ENCODE results near the gene ATP6AP1.

Gene ATP6AP1

DNA sequence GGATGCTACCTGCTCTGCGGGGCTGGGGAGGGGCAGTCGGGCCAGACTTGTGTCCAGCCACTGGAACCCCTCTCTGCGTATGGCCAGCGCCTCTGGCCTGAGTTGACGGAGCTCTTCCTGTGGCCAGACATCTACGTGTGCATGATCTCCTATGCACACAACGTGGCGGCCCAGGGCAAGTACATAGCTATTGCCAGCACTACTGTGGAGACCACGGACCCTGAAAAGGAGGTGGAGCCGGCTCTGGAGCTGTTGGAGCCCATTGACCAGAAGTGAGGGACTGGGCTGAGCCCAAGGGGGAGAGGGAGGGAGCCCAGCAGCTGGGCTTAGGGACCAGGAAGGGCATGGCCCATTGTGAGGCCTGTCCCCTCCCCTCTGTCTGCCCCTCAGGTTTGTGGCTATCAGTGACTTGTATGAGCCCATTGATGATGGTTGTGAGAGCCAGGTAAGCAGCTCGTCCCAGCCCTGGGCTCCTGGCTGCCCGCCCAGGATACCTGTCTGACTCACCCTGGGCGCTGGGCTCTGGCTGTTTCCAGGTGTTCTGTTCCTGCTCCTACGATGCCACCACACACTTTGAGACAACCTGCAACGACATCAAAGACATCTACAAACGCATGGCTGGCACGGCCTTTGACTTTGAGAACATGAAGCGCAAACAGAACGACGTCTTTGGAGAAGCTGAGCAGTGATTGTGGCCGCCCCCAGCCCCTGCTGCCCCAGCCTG is 13.7 kb downstream of the ATP6AP1 start:
- peaks cover 6% of the 10 kb centered on the region for H3K4me1 ChIP-seq (ENCODE audit: insufficient read depth, low read length, poor library complexity, severe bottlenecking)
- TF ChIP-seq EZH2phosphoT487 (IDR thresholded peaks at IDR 0.05; ENCODE audit: borderline replicate concordance) (no peak), CTCF (conservative IDR thresholded peaks at IDR 0.05; ENCODE audit: low read length) (no peak)
- H3K27me3 ChIP-seq (ENCODE audit: insufficient read depth, low read length, poor library complexity, severe bottlenecking), result no peaks in the 10 kb centered on the region
- no peak overlapping the region for H3K4me2 ChIP-seq (ENCODE audit: low read depth, low read length, poor library complexity, severe bottlenecking)
- H3K4me3 ChIP-seq (ENCODE audit: low read length, poor library complexity, severe bottlenecking), result no peak overlapping the region
- peaks cover 46% of the 10 kb centered on the region for H3K79me2 ChIP-seq (ENCODE audit: insufficient read depth, low read length)
- no peaks in the 10 kb centered on the region for H3F3A ChIP-seq (ENCODE audit: low read depth)
- H4K20me1 ChIP-seq (ENCODE audit: insufficient read depth, low read length, poor library complexity, severe bottlenecking), result no peaks in the 10 kb centered on the region
- H2AFZ ChIP-seq (ENCODE audit: low read length), result no peak overlapping the region
- H3K9ac ChIP-seq (ENCODE audit: low read depth, low read length, poor library complexity, severe bottlenecking), result no peak overlapping the region
- H3K9me3 ChIP-seq (ENCODE audit: insufficient read depth, low read depth, low read length), result no peaks in the 10 kb centered on the region
- no peaks in the 10 kb centered on the region for H3K9me2 ChIP-seq (replicated peaks; ENCODE audit: low read depth, low read length)
- no peaks in the 10 kb centered on the region; the same call in 1 of the 2 replicates for H3K36me3 ChIP-seq (ENCODE audit: insufficient read depth, low read length)

DNA sequence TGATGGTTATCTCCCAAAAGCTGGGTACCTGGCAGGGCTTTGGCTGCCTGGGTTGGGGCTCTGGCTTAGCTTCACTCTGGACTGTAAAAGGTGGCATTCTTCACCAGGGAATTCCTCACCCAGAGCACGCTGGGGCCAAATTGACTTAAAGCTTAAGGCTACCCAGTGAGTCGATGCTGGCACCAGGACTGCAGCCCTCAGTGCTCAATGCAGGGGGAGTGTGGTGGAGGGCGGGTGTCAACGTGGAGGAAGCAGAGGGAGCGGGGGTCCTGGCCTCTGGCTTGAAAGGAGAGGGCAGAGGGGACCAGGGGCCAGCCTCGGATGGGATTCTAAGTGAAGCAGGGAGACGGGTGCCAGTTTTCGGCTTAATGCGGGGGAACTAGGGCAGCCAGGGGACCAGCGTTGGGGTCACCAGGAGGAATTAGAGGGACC is 15.0 kb downstream of the ATP6AP1 start:
- no peak for TF ChIP-seq EZH2phosphoT487 (IDR thresholded peaks at IDR 0.05; ENCODE audit: borderline replicate concordance)
- TF ChIP-seq CTCF (conservative IDR thresholded peaks at IDR 0.05; ENCODE audit: low read length), result no peak
- Histone ChIP-seq H3K79me2 (ENCODE audit: insufficient read depth, low read length) (peaks cover 32% of the 10 kb centered on the region), H3K4me1 (ENCODE audit: insufficient read depth, low read length, poor library complexity, severe bottlenecking) (no peaks in the 10 kb centered on the region), H3K9me2 (replicated peaks; ENCODE audit: low read depth, low read length) (no peaks in the 10 kb centered on the region), H3K27me3 (ENCODE audit: insufficient read depth, low read length, poor library complexity, severe bottlenecking) (no peaks in the 10 kb centered on the region), H3F3A (ENCODE audit: low read depth) (no peaks in the 10 kb centered on the region), H3K4me3 (ENCODE audit: low read length, poor library complexity, severe bottlenecking) (peak overlapping the region; percentile 67), H3K9me3 (ENCODE audit: insufficient read depth, low read depth, low read length) (no peaks in the 10 kb centered on the region), H2AFZ (ENCODE audit: low read length) (no peak overlapping the region), H3K36me3 (ENCODE audit: insufficient read depth, low read length) (no peaks in the 10 kb centered on the region; the same call in 1 of the 2 replicates), H3K9ac (ENCODE audit: low read depth, low read length, poor library complexity, severe bottlenecking) (no peak overlapping the region), H3K4me2 (ENCODE audit: low read depth, low read length, poor library complexity, severe bottlenecking) (peak overlapping the region; percentile 68), H4K20me1 (ENCODE audit: insufficient read depth, low read length, poor library complexity, severe bottlenecking) (no peaks in the 10 kb centered on the region)

GRCh38 chrX:154443992-154444754 is 15.7 kb downstream of the ATP6AP1 start, which contains the start of gene FAM50A:
TSS of gene FAM50A (plus strand) at chrX:154444141. CDS start at chrX:154444236, 95 bp downstream.
- no peaks in the 10 kb centered on the region for H3K9me2 ChIP-seq (replicated peaks; ENCODE audit: low read depth, low read length)
- peak within 1 kb of the TSS; percentile 77 for H3K4me3 ChIP-seq (ENCODE audit: low read length, poor library complexity, severe bottlenecking)
- H2AFZ ChIP-seq (ENCODE audit: low read length), result no peak within 1 kb of the TSS; the same call in 1 of the 2 replicates
- TF ChIP-seq EZH2phosphoT487 (IDR thresholded peaks at IDR 0.05; ENCODE audit: borderline replicate concordance) (no peak), CTCF (conservative IDR thresholded peaks at IDR 0.05; ENCODE audit: low read length) (no peak)
- H3K36me3 ChIP-seq (ENCODE audit: insufficient read depth, low read length), result no peaks in the 10 kb centered on the region; the same call in 1 of the 2 replicates
- H3K4me1 ChIP-seq (ENCODE audit: insufficient read depth, low read length, poor library complexity, severe bottlenecking), result no peaks in the 10 kb centered on the region
- no peaks in the 10 kb centered on the region for H4K20me1 ChIP-seq (ENCODE audit: insufficient read depth, low read length, poor library complexity, severe bottlenecking)
- H3K4me2 ChIP-seq (ENCODE audit: low read depth, low read length, poor library complexity, severe bottlenecking), result peak within 1 kb of the TSS; percentile 71
- no peaks in the 10 kb centered on the region for H3K27me3 ChIP-seq (ENCODE audit: insufficient read depth, low read length, poor library complexity, severe bottlenecking)
- peaks cover 25% of the 10 kb centered on the region; the same call in 1 of the 2 replicates for H3K79me2 ChIP-seq (ENCODE audit: insufficient read depth, low read length)
- H3K9me3 ChIP-seq (ENCODE audit: insufficient read depth, low read depth, low read length), result no peaks in the 10 kb centered on the region
- no peaks in the 10 kb centered on the region for H3F3A ChIP-seq (ENCODE audit: low read depth)
- H3K9ac ChIP-seq (ENCODE audit: low read depth, low read length, poor library complexity, severe bottlenecking), result peak within 1 kb of the TSS; percentile 75

Data from Loucy (cell line).